Measurements from ENCODE around the gene SAMD11.

DNA sequence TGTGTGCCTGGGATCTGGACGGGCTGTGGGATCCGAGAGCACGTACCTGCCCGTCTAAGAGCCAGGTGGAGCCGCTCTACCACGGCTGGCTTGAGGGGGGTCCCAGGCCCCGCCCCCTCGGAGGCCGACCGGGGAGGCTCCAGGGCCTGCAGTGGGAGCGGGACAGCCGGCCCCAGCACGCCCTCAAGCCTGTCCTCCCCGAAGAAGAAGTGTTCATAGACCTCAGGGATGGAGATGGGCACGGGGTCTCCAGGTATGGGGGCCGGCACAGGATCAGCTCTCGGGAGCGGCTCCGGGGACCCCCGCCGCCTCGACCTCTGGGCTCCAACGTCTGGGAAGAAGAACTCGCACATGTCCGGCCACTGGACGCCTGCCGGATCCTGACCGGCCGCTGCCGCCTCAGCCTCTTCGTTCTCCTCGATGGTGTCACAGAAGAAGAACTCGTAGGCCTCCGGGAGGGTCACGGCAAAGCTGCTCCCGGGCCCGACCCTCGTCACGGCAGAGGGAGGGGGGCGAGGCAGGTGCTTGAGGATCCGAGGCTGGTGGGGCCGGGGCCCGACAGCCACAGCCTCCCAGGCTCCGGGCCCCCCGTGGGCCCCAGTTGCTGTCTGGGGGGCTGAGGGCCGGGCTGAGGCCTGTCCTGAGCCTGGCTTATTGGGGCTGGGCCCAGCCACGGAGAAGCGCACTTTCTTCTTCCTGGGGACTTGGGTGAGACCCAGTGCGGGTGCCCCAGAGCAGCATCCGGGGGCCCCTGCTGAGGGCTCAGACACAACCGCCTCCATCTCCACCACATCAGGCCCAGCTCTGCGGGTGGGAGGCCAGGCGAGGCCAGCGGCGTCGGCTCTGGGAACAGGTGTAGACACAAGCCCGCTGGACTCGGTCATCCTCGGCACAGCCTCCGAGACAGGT, 55.4 kb downstream of the SAMD11 start:
- TF ChIP-seq POLR2AphosphoS5 (IDR thresholded peaks at IDR 0.05; ENCODE audit: insufficient read depth in 1 of 2, low read depth in 1 of 2): no peak
- TF ChIP-seq, protein P1, sequence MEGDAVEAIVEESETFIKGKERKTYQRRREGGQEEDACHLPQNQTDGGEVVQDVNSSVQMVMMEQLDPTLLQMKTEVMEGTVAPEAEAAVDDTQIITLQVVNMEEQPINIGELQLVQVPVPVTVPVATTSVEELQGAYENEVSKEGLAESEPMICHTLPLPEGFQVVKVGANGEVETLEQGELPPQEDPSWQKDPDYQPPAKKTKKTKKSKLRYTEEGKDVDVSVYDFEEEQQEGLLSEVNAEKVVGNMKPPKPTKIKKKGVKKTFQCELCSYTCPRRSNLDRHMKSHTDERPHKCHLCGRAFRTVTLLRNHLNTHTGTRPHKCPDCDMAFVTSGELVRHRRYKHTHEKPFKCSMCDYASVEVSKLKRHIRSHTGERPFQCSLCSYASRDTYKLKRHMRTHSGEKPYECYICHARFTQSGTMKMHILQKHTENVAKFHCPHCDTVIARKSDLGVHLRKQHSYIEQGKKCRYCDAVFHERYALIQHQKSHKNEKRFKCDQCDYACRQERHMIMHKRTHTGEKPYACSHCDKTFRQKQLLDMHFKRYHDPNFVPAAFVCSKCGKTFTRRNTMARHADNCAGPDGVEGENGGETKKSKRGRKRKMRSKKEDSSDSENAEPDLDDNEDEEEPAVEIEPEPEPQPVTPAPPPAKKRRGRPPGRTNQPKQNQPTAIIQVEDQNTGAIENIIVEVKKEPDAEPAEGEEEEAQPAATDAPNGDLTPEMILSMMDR (IDR thresholded peaks at IDR 0.05): no peak
